ENCODE data around the gene TMX3. TPM values are rescaled to one million over a fixed set of nuclear protein-coding genes. Genes with fewer than 3 reads are reported as not detected.

Gene TMX3
- total and polyA plus RNA-seq, 2 donors (not counting 3 experiments of a cell fraction or from before 2014, with no cell fraction given): 20.0 to 65.5 TPM

- intact Hi-C loops (cut with micrococcal nuclease): no loop called here
- no peak overlapping the region for H3K9ac ChIP-seq (replicated peaks; ENCODE audit: extremely low read depth, insufficient read depth, low read length)
- no peaks in the 10 kb centered on the region for H3K9me3 ChIP-seq (replicated peaks; ENCODE audit: control insufficient read depth, insufficient read depth, low read length)
- dilution Hi-C loops (cut with MboI; ENCODE audit: extremely low pct_ligation_motif_present, low sequenced_read_pairs): no loop called here
- H3K4me2 ChIP-seq (ENCODE audit: insufficient read depth, low read length): no peak overlapping the region
- ChIA-PET POLR2A (no interaction called here), CTCF (interaction anchor here (0.7 to 4.7 kb wide), 3 partner anchors 11 to 27 kb away, joined by 3 to 20 read pairs (median 3); no protein-coding TSS in a partner anchor)
- no peak overlapping the region for H3K27ac ChIP-seq (ENCODE audit: insufficient read depth, low read depth, low read length)
- TF ChIP-seq POLR2A (IDR thresholded peaks at IDR 0.05; ENCODE audit: low read depth, low read length) (no peak), GATA2 (IDR thresholded peaks at IDR 0.05; ENCODE audit: insufficient read depth, insufficient read length, low read depth, low read length) (no peak), POLR2AphosphoS5 (IDR thresholded peaks at IDR 0.05; ENCODE audit: insufficient read depth, low read depth, low read length) (no peak), FOS (IDR thresholded peaks at IDR 0.05; ENCODE audit: borderline replicate concordance, insufficient read depth, low read length) (no peak), MAX (IDR thresholded peaks at IDR 0.05; ENCODE audit: insufficient read depth, insufficient read length) (no peak), MYC (IDR thresholded peaks at IDR 0.05; ENCODE audit: low read depth, low read length) (no peak), EZH2 (IDR thresholded peaks at IDR 0.05; ENCODE audit: borderline replicate concordance, low read depth, low read length, severe bottlenecking) (no peak), JUN (IDR thresholded peaks at IDR 0.05; ENCODE audit: borderline replicate concordance, insufficient read depth, insufficient read length, low read depth) (no peak)
- TF ChIP-seq, protein P1, sequence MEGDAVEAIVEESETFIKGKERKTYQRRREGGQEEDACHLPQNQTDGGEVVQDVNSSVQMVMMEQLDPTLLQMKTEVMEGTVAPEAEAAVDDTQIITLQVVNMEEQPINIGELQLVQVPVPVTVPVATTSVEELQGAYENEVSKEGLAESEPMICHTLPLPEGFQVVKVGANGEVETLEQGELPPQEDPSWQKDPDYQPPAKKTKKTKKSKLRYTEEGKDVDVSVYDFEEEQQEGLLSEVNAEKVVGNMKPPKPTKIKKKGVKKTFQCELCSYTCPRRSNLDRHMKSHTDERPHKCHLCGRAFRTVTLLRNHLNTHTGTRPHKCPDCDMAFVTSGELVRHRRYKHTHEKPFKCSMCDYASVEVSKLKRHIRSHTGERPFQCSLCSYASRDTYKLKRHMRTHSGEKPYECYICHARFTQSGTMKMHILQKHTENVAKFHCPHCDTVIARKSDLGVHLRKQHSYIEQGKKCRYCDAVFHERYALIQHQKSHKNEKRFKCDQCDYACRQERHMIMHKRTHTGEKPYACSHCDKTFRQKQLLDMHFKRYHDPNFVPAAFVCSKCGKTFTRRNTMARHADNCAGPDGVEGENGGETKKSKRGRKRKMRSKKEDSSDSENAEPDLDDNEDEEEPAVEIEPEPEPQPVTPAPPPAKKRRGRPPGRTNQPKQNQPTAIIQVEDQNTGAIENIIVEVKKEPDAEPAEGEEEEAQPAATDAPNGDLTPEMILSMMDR (IDR thresholded peaks at IDR 0.05; ENCODE audit: extremely low read depth in 1 of 2, insufficient read depth in 1 of 2, low read depth in 1 of 2, low read length in 2 of 2): no peak
- FAIRE-seq (no peak), DNase-seq (ENCODE audit: low read depth, low spot score) (no peak)
- no peak overlapping the region for H2AFZ ChIP-seq (ENCODE audit: low read depth, low read length)
- no peaks in the 10 kb centered on the region for H3K4me1 ChIP-seq (ENCODE audit: control insufficient read depth, extremely low read depth, insufficient read depth, low read length)
- H3K9me1 ChIP-seq (replicated peaks; ENCODE audit: control insufficient read depth, extremely low read depth, insufficient read depth, low read length): no peaks in the 10 kb centered on the region
- no TSS peak for BruUV-seq (replicated peaks)
- peaks cover 0 to 3% of the 10 kb centered on the region in 2 experiments for H3K27me3 ChIP-seq (ENCODE audit: control insufficient read depth in 2 of 2, insufficient read depth in 2 of 2, low read length in 2 of 2)
- no peaks in the 10 kb centered on the region for H3K79me2 ChIP-seq (ENCODE audit: control insufficient read depth, insufficient read depth, low read length)
- H3K36me3 ChIP-seq (ENCODE audit: control insufficient read depth in 2 of 2, extremely low read depth in 1 of 2, insufficient read depth in 2 of 2, low read length in 2 of 2): no peaks in the 10 kb centered on the region
- H4K20me1 ChIP-seq (replicated peaks; ENCODE audit: control insufficient read depth, extremely low read depth, insufficient read depth, low read length): no peaks in the 10 kb centered on the region
- H3K4me3 ChIP-seq (replicated peaks in 1 of 3; ENCODE audit: insufficient read depth in 1 of 3, low read depth in 1 of 3, low read length in 3 of 3): no peak overlapping the region
These were observed 66.7 kb downstream of the TMX3 start for GRCh38 chr18:68648191-68648590.

All from endothelial cell of umbilical vein (primary cell).